ENCODE measurements around the gene SYNE1. TPM values are rescaled to one million over a fixed set of nuclear protein-coding genes. Genes with fewer than 3 reads are reported as not detected.

Gene SYNE1
- polyA plus RNA-seq, 1 donor from 2014 or later = 38.5 TPM

DNA sequence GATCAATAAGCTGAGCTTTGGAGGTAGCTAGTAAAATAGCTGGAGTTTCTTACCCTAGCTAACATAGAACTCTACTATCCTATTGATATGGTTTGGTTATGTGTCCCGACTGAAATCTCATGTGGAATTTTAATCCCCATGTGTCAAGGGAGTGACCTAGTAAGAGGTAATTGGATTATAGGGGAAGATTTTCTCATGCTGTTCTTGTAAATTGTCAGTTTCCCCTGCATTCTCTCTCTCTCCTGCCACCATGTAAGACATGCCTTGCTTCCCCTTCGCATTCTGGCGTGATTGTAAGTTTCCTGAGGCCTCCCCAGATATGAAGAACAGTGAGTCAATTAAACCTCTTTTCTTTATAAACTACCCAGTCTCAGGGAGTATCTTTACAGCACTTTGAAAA is 24.6 kb upstream of the SYNE1 start:
- TF ChIP-seq TAF1 (IDR thresholded peaks at IDR 0.05; ENCODE audit: low read depth) (no peak), EP300 (conservative IDR thresholded peaks at IDR 0.05; ENCODE audit: poor library complexity, severe bottlenecking) (no peak), RAD21 (conservative IDR thresholded peaks at IDR 0.05) (no peak), SMC3 (conservative IDR thresholded peaks at IDR 0.05; ENCODE audit: poor library complexity) (no peak)
- Histone ChIP-seq H3K27ac (ENCODE audit: low read length) (no peak overlapping the region), H3K9me3 (ENCODE audit: low read length) (no peaks in the 10 kb centered on the region), H3F3A (ENCODE audit: insufficient read depth, low read length, poor library complexity, severe bottlenecking) (no peaks in the 10 kb centered on the region), H3K4me2 (ENCODE audit: low read length) (no peak overlapping the region), H3K27me3 (ENCODE audit: insufficient read depth, low read depth, low read length) (no peaks in the 10 kb centered on the region), H2AFZ (ENCODE audit: low read depth, low read length) (no peak overlapping the region), H3K4me3 (ENCODE audit: low read length) (no peak overlapping the region), H3K9me2 (ENCODE audit: insufficient read depth, low read length) (no peaks in the 10 kb centered on the region), H4K20me1 (ENCODE audit: insufficient read depth) (no peaks in the 10 kb centered on the region), H3K79me2 (replicated peaks; ENCODE audit: insufficient read depth, low read length) (no peaks in the 10 kb centered on the region), H3K9ac (ENCODE audit: low read length) (no peak overlapping the region), H3K36me3 (ENCODE audit: insufficient read depth, low read length) (no peaks in the 10 kb centered on the region)

DNA sequence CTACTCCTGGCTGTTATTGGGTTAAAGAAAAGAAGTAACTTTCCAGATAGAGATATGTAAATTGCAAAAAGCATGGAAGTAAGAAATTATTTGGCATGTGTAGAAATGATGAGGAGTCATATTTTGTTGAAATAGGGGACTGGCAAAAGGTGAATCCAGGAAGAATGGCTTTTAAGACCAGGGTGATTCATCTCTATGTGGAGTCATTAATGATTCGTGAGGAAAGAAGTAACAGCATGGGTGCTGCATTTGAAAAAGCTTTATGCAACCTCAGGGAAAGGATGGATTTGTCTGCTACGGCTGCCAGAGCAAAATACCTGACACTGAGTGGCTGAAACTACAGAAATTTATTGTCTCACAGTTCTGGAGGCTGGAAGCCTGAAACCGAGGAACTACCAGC is 14.8 kb upstream of the SYNE1 start:
- Histone ChIP-seq H3K79me2 (replicated peaks; ENCODE audit: insufficient read depth, low read length) (no peaks in the 10 kb centered on the region), H3K9me2 (ENCODE audit: insufficient read depth, low read length) (no peaks in the 10 kb centered on the region), H4K20me1 (ENCODE audit: insufficient read depth) (no peaks in the 10 kb centered on the region), H2AFZ (ENCODE audit: low read depth, low read length) (no peak overlapping the region), H3K9me3 (ENCODE audit: low read length) (no peaks in the 10 kb centered on the region), H3K36me3 (ENCODE audit: insufficient read depth, low read length) (no peaks in the 10 kb centered on the region), H3F3A (ENCODE audit: insufficient read depth, low read length, poor library complexity, severe bottlenecking) (no peaks in the 10 kb centered on the region), H3K4me2 (ENCODE audit: low read length) (no peak overlapping the region), H3K27ac (ENCODE audit: low read length) (no peak overlapping the region), H3K27me3 (ENCODE audit: insufficient read depth, low read depth, low read length) (no peaks in the 10 kb centered on the region), H3K4me3 (ENCODE audit: low read length) (no peak overlapping the region), H3K9ac (ENCODE audit: low read length) (no peak overlapping the region)
- TF ChIP-seq SMC3 (conservative IDR thresholded peaks at IDR 0.05; ENCODE audit: poor library complexity) = no peak
- no peak for TF ChIP-seq RAD21 (conservative IDR thresholded peaks at IDR 0.05)
- TF ChIP-seq, protein P1, sequence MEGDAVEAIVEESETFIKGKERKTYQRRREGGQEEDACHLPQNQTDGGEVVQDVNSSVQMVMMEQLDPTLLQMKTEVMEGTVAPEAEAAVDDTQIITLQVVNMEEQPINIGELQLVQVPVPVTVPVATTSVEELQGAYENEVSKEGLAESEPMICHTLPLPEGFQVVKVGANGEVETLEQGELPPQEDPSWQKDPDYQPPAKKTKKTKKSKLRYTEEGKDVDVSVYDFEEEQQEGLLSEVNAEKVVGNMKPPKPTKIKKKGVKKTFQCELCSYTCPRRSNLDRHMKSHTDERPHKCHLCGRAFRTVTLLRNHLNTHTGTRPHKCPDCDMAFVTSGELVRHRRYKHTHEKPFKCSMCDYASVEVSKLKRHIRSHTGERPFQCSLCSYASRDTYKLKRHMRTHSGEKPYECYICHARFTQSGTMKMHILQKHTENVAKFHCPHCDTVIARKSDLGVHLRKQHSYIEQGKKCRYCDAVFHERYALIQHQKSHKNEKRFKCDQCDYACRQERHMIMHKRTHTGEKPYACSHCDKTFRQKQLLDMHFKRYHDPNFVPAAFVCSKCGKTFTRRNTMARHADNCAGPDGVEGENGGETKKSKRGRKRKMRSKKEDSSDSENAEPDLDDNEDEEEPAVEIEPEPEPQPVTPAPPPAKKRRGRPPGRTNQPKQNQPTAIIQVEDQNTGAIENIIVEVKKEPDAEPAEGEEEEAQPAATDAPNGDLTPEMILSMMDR (IDR thresholded peaks at IDR 0.05; ENCODE audit: poor library complexity, severe bottlenecking) = no peak
- TF ChIP-seq TAF1 (IDR thresholded peaks at IDR 0.05; ENCODE audit: low read depth) = no peak
- TF ChIP-seq, protein P2, sequence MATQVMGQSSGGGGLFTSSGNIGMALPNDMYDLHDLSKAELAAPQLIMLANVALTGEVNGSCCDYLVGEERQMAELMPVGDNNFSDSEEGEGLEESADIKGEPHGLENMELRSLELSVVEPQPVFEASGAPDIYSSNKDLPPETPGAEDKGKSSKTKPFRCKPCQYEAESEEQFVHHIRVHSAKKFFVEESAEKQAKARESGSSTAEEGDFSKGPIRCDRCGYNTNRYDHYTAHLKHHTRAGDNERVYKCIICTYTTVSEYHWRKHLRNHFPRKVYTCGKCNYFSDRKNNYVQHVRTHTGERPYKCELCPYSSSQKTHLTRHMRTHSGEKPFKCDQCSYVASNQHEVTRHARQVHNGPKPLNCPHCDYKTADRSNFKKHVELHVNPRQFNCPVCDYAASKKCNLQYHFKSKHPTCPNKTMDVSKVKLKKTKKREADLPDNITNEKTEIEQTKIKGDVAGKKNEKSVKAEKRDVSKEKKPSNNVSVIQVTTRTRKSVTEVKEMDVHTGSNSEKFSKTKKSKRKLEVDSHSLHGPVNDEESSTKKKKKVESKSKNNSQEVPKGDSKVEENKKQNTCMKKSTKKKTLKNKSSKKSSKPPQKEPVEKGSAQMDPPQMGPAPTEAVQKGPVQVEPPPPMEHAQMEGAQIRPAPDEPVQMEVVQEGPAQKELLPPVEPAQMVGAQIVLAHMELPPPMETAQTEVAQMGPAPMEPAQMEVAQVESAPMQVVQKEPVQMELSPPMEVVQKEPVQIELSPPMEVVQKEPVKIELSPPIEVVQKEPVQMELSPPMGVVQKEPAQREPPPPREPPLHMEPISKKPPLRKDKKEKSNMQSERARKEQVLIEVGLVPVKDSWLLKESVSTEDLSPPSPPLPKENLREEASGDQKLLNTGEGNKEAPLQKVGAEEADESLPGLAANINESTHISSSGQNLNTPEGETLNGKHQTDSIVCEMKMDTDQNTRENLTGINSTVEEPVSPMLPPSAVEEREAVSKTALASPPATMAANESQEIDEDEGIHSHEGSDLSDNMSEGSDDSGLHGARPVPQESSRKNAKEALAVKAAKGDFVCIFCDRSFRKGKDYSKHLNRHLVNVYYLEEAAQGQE (IDR thresholded peaks at IDR 0.05; ENCODE audit: borderline replicate concordance) = no peak
- no peak for TF ChIP-seq MXI1 (conservative IDR thresholded peaks at IDR 0.05; ENCODE audit: poor library complexity, severe bottlenecking)

DNA sequence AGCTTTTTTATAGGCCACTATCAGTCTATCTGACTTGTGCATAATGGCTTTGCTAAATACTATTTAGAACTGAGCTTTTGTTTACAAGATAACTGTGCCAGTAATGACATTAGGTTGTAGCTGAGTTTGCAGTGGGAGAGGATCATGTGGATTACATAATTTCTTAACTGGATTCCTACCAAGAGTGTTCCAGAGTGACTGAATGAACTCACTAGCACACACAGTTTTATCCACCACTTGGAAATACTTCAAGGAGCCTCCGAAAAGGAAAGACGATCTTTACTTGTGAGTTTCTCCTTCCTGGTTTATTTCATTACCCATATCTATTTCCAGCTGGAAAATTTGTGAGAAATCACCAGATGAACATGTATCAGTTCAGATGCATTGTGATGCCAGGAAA is 10.9 kb upstream of the SYNE1 start:
- Histone ChIP-seq H3F3A (ENCODE audit: insufficient read depth, low read length, poor library complexity, severe bottlenecking) (no peaks in the 10 kb centered on the region), H3K9me2 (ENCODE audit: insufficient read depth, low read length) (no peaks in the 10 kb centered on the region), H3K4me2 (ENCODE audit: low read length) (no peak overlapping the region), H3K4me3 (ENCODE audit: low read length) (no peak overlapping the region), H3K9ac (ENCODE audit: low read length) (no peak overlapping the region), H3K9me3 (ENCODE audit: low read length) (no peaks in the 10 kb centered on the region), H4K20me1 (ENCODE audit: insufficient read depth) (no peaks in the 10 kb centered on the region), H3K27ac (ENCODE audit: low read length) (no peak overlapping the region), H3K36me3 (ENCODE audit: insufficient read depth, low read length) (no peaks in the 10 kb centered on the region), H3K27me3 (ENCODE audit: insufficient read depth, low read depth, low read length) (no peaks in the 10 kb centered on the region), H3K79me2 (replicated peaks; ENCODE audit: insufficient read depth, low read length) (no peaks in the 10 kb centered on the region), H2AFZ (ENCODE audit: low read depth, low read length) (no peak overlapping the region)
- TF ChIP-seq EZH2 (IDR thresholded peaks at IDR 0.05; ENCODE audit: borderline replicate concordance, insufficient read depth, low read length, poor library complexity, severe bottlenecking) (no peak), SMC3 (conservative IDR thresholded peaks at IDR 0.05; ENCODE audit: poor library complexity) (no peak), TAF1 (IDR thresholded peaks at IDR 0.05; ENCODE audit: low read depth) (no peak), POLR2AphosphoS5 (IDR thresholded peaks at IDR 0.05) (no peak), RAD21 (conservative IDR thresholded peaks at IDR 0.05) (no peak)
- TF ChIP-seq, protein P2 (IDR thresholded peaks at IDR 0.05; ENCODE audit: borderline replicate concordance) = no peak
- TF ChIP-seq, protein P1 (IDR thresholded peaks at IDR 0.05; ENCODE audit: poor library complexity, severe bottlenecking) = no peak
